Measurements from ENCODE around the gene PLCB1.

The PLCB1 gene

GRCh38 chr20:8402798-8403197 is 270.7 kb downstream of the PLCB1 start:
- no peak overlapping the region for H3K4me3 ChIP-seq (ENCODE audit: low read depth, low read length)
- H3K18ac ChIP-seq (ENCODE audit: low read length), result no peak overlapping the region
- no peaks in the 10 kb centered on the region for H3K9me3 ChIP-seq (ENCODE audit: insufficient read depth, low read depth, low read length)
- no peak overlapping the region for H2BK12ac ChIP-seq (ENCODE audit: low read length)
- no peak overlapping the region for H3K4ac ChIP-seq (ENCODE audit: low read depth, low read length)
- no peak overlapping the region for H3K23ac ChIP-seq (ENCODE audit: low read length)
- no peak overlapping the region for H2BK120ac ChIP-seq (ENCODE audit: insufficient read depth, low read length, poor library complexity)
- H3K36me3 ChIP-seq (ENCODE audit: control insufficient read depth in 1 of 2, insufficient read depth in 2 of 2, low read length in 2 of 2), result no peaks in the 10 kb centered on the region
- DNase-seq, result no peak
- WGBS (ENCODE audit: extremely low coverage, insufficient coverage, insufficient read length), result no CpG with 5 or more reads among the region's 1 CpG
- no peak overlapping the region for H3K4me2 ChIP-seq (ENCODE audit: low read length)
- no peaks in the 10 kb centered on the region for H3K27me3 ChIP-seq (ENCODE audit: insufficient read depth, low read length)
- H4K12ac ChIP-seq (ENCODE audit: low read depth, low read length), result no peak overlapping the region
- H3K79me2 ChIP-seq (ENCODE audit: control insufficient read depth, insufficient read depth, low read length, poor library complexity), result no peaks in the 10 kb centered on the region
- no peak overlapping the region for H4K8ac ChIP-seq (ENCODE audit: low read depth, low read length)
- no peak overlapping the region for H2AFZ ChIP-seq (ENCODE audit: insufficient read depth, low read length, poor library complexity)
- H3K9ac ChIP-seq (ENCODE audit: low read length), result no peak overlapping the region
- no peak overlapping the region for H3K27ac ChIP-seq (ENCODE audit: low read depth, low read length)
- no peak overlapping the region for H2AK5ac ChIP-seq (ENCODE audit: low read length)
- no peak overlapping the region for H4K91ac ChIP-seq (ENCODE audit: low read depth, low read length)
- H2BK5ac ChIP-seq (ENCODE audit: low read depth, low read length, poor library complexity), result no peak overlapping the region
- H3K4me1 ChIP-seq (ENCODE audit: control insufficient read depth in 1 of 2, insufficient read depth in 2 of 2, low read length in 2 of 2), result no peaks in the 10 kb centered on the region
- no peaks in the 10 kb centered on the region for H3K79me1 ChIP-seq (ENCODE audit: low read length)
- no peak overlapping the region for H3K14ac ChIP-seq (ENCODE audit: low read length)

- Histone ChIP-seq H2BK5ac (ENCODE audit: low read depth, low read length, poor library complexity) (no peak overlapping the region), H4K12ac (ENCODE audit: low read depth, low read length) (no peak overlapping the region), H2AK5ac (ENCODE audit: low read length) (no peak overlapping the region), H3K79me2 (ENCODE audit: control insufficient read depth, insufficient read depth, low read length, poor library complexity) (no peaks in the 10 kb centered on the region), H3K79me1 (ENCODE audit: low read length) (no peaks in the 10 kb centered on the region), H2BK120ac (ENCODE audit: insufficient read depth, low read length, poor library complexity) (no peak overlapping the region), H3K18ac (ENCODE audit: low read length) (no peak overlapping the region), H3K27ac (ENCODE audit: low read depth, low read length) (no peak overlapping the region), H3K27me3 (ENCODE audit: insufficient read depth, low read length) (no peaks in the 10 kb centered on the region), H4K8ac (ENCODE audit: low read depth, low read length) (no peak overlapping the region), H4K91ac (ENCODE audit: low read depth, low read length) (no peak overlapping the region), H3K4me3 (ENCODE audit: low read depth, low read length) (no peak overlapping the region), H3K36me3 (ENCODE audit: control insufficient read depth in 1 of 2, insufficient read depth in 2 of 2, low read length in 2 of 2) (no peaks in the 10 kb centered on the region), H3K23ac (ENCODE audit: low read length) (no peak overlapping the region), H3K9ac (ENCODE audit: low read length) (no peak overlapping the region), H3K4ac (ENCODE audit: low read depth, low read length) (no peak overlapping the region), H3K9me3 (ENCODE audit: insufficient read depth, low read depth, low read length) (no peaks in the 10 kb centered on the region), H3K4me2 (ENCODE audit: low read length) (no peak overlapping the region), H3K14ac (ENCODE audit: low read length) (no peak overlapping the region), H3K4me1 (ENCODE audit: control insufficient read depth in 1 of 2, insufficient read depth in 2 of 2, low read length in 2 of 2) (no peaks in the 10 kb centered on the region), H2BK12ac (ENCODE audit: low read length) (no peak overlapping the region), H2AFZ (ENCODE audit: insufficient read depth, low read length, poor library complexity) (no peak overlapping the region)
- DNase-seq, result no peak
- WGBS (ENCODE audit: extremely low coverage, insufficient coverage, insufficient read length), result no CpG with 5 or more reads among the region's 6 CpGs
These were observed 273.0 kb downstream of the PLCB1 start for GRCh38 chr20:8404912-8405635.

DNA sequence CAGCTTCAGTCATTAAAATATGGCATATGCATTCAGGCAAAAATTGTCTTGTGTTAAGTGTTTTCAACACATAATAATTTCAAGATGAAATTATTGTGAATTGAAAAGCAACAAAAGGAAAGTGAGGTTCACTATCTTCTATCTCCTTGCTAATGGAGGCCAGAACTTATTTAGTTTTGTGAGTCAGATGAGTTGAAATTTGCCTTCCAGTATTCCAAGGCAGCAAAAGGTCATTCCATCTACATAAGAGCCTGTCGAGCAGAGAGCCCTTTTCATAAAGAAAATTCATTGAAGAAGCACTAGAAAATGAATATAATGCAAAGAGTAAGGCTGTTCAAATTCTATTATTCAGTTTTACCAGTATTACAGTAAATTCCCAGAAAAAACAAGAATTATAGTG is 274.3 kb downstream of the PLCB1 start:
- Histone ChIP-seq H3K79me2 (ENCODE audit: control insufficient read depth, insufficient read depth, low read length, poor library complexity) (no peaks in the 10 kb centered on the region), H2AK5ac (ENCODE audit: low read length) (no peak overlapping the region), H3K4ac (ENCODE audit: low read depth, low read length) (no peak overlapping the region), H2BK12ac (ENCODE audit: low read length) (no peak overlapping the region), H3K18ac (ENCODE audit: low read length) (no peak overlapping the region), H3K9ac (ENCODE audit: low read length) (no peak overlapping the region), H2AFZ (ENCODE audit: insufficient read depth, low read length, poor library complexity) (no peak overlapping the region), H4K8ac (ENCODE audit: low read depth, low read length) (no peak overlapping the region), H4K12ac (ENCODE audit: low read depth, low read length) (no peak overlapping the region), H2BK120ac (ENCODE audit: insufficient read depth, low read length, poor library complexity) (no peak overlapping the region), H3K14ac (ENCODE audit: low read length) (no peak overlapping the region), H3K4me2 (ENCODE audit: low read length) (no peak overlapping the region), H4K91ac (ENCODE audit: low read depth, low read length) (no peak overlapping the region), H3K27ac (ENCODE audit: low read depth, low read length) (no peak overlapping the region), H3K79me1 (ENCODE audit: low read length) (no peaks in the 10 kb centered on the region), H3K36me3 (ENCODE audit: control insufficient read depth in 1 of 2, insufficient read depth in 2 of 2, low read length in 2 of 2) (no peaks in the 10 kb centered on the region), H3K4me1 (ENCODE audit: control insufficient read depth in 1 of 2, insufficient read depth in 2 of 2, low read length in 2 of 2) (no peaks in the 10 kb centered on the region), H2BK5ac (ENCODE audit: low read depth, low read length, poor library complexity) (no peak overlapping the region), H3K23ac (ENCODE audit: low read length) (no peak overlapping the region), H3K4me3 (ENCODE audit: low read depth, low read length) (no peak overlapping the region), H3K27me3 (ENCODE audit: insufficient read depth, low read length) (no peaks in the 10 kb centered on the region), H3K9me3 (ENCODE audit: insufficient read depth, low read depth, low read length) (no peaks in the 10 kb centered on the region)
- WGBS (ENCODE audit: extremely low coverage, insufficient coverage, insufficient read length), result no CpG with 5 or more reads among the region's 1 CpG
- no peak for DNase-seq

GRCh38 chr20:8408587-8409307 is 276.7 kb downstream of the PLCB1 start:
- Histone ChIP-seq H3K27me3 (ENCODE audit: insufficient read depth, low read length) (no peaks in the 10 kb centered on the region), H3K36me3 (ENCODE audit: control insufficient read depth in 1 of 2, insufficient read depth in 2 of 2, low read length in 2 of 2) (no peaks in the 10 kb centered on the region), H3K9me3 (ENCODE audit: insufficient read depth, low read depth, low read length) (no peaks in the 10 kb centered on the region), H3K79me2 (ENCODE audit: control insufficient read depth, insufficient read depth, low read length, poor library complexity) (no peaks in the 10 kb centered on the region), H4K12ac (ENCODE audit: low read depth, low read length) (no peak overlapping the region), H3K4ac (ENCODE audit: low read depth, low read length) (no peak overlapping the region), H3K4me3 (ENCODE audit: low read depth, low read length) (no peak overlapping the region), H3K18ac (ENCODE audit: low read length) (no peak overlapping the region), H3K27ac (ENCODE audit: low read depth, low read length) (no peak overlapping the region), H3K4me2 (ENCODE audit: low read length) (no peak overlapping the region), H3K14ac (ENCODE audit: low read length) (no peak overlapping the region), H2AK5ac (ENCODE audit: low read length) (no peak overlapping the region), H4K91ac (ENCODE audit: low read depth, low read length) (no peak overlapping the region), H3K9ac (ENCODE audit: low read length) (no peak overlapping the region), H2BK120ac (ENCODE audit: insufficient read depth, low read length, poor library complexity) (no peak overlapping the region), H2BK5ac (ENCODE audit: low read depth, low read length, poor library complexity) (no peak overlapping the region), H3K79me1 (ENCODE audit: low read length) (no peaks in the 10 kb centered on the region), H3K23ac (ENCODE audit: low read length) (no peak overlapping the region), H2BK12ac (ENCODE audit: low read length) (no peak overlapping the region), H3K4me1 (ENCODE audit: control insufficient read depth in 1 of 2, insufficient read depth in 2 of 2, low read length in 2 of 2) (no peaks in the 10 kb centered on the region), H2AFZ (ENCODE audit: insufficient read depth, low read length, poor library complexity) (no peak overlapping the region), H4K8ac (ENCODE audit: low read depth, low read length) (no peak overlapping the region)
- DNase-seq, result no peak
- WGBS (ENCODE audit: extremely low coverage, insufficient coverage, insufficient read length), result no CpG with 5 or more reads among the region's 4 CpGs

Measured in trophoblast cell (in vitro differentiated cells and primary cell).